Suprapubic skin (tissue), 4 donors: ENCODE data around the gene CYB561. TPM values are rescaled to one million over a fixed set of nuclear protein-coding genes. Genes with fewer than 3 reads are reported as not detected.

Experiments used
- DNase-seq, 2 donors: peaks; one replicate each; pipeline ENCODE4 v3.0.0-alpha.2; 2019; ENCODE audit warnings: low spot score in 2 of 2
- H3K27ac ChIP-seq: fragments of 200-600 bp; sonication (generic); one replicate; pipeline ENCODE4 v1.5.1; 2019
- H3K27me3 ChIP-seq: fragments of 200-600 bp; sonication (generic); one replicate; pipeline ENCODE4 v1.5.1; 2019
- H3K36me3 ChIP-seq: fragments of 200-600 bp; sonication (generic); one replicate; pipeline ENCODE4 v1.5.1; 2019
- H3K4me1 ChIP-seq: fragments of 200-600 bp; sonication (generic); one replicate; pipeline ENCODE4 v1.5.1; 2019
- H3K4me3 ChIP-seq: fragments of 200-600 bp; sonication (generic); one replicate; pipeline ENCODE4 v1.5.1; 2019; ENCODE audit warnings: mild to moderate bottlenecking
- H3K9me3 ChIP-seq: fragments of 200-600 bp; sonication (generic); one replicate; pipeline ENCODE4 v1.5.1; 2019
- EP300 ChIP-seq: sonication (generic); formaldehyde crosslinking; IDR thresholded peaks from one replicate; pipeline ENCODE4 v1.6.1; 2017; ENCODE audit warnings: antibody characterized with exemption
- POLR2A ChIP-seq, 2 donors: fragments of 450-650 bp; IDR thresholded peaks; one replicate each; pipeline ENCODE4 v1.6.1; 2017; ENCODE audit warnings: antibody characterized with exemption in 2 of 2, mild to moderate bottlenecking in 2 of 2, moderate library complexity in 2 of 2
- POLR2AphosphoS5 ChIP-seq, 3 donors: sonication (generic); formaldehyde crosslinking; IDR thresholded peaks; one replicate each; pipeline ENCODE4 v1.6.1; 2017; ENCODE audit warnings: antibody characterized with exemption in 3 of 3
- WGBS: methylation state at CpG from one replicate; pipeline ENCODE4 v1.1.5; 2018; 5-methylcytosine and 5-hydroxymethylcytosine counted together
- total RNA-seq, 4 donors: library from RNA; depleted of rRNA; stranded (reverse); fragments of >200 nt; gene quantifications; one replicate each; pipeline ENCODE4 v1.1.0, GENCODE V29; 2016
- TF ChIP-seq, protein P1 (sequence below), 2 donors: fragments of 200-600 bp in 1 of 2; fragments of 450-650 bp in 1 of 2; sonication (generic) in 1 of 2; IDR thresholded peaks; one replicate each; pipeline ENCODE4 v1.5.1; 2016 to 2019; ENCODE audit warnings: antibody characterized with exemption in 2 of 2, mild to moderate bottlenecking in 1 of 2, moderate library complexity in 1 of 2

Gene CYB561
- total RNA-seq, 4 donors from 2014 or later, result 36.9 to 87.9 (median 56.4) TPM

DNA sequence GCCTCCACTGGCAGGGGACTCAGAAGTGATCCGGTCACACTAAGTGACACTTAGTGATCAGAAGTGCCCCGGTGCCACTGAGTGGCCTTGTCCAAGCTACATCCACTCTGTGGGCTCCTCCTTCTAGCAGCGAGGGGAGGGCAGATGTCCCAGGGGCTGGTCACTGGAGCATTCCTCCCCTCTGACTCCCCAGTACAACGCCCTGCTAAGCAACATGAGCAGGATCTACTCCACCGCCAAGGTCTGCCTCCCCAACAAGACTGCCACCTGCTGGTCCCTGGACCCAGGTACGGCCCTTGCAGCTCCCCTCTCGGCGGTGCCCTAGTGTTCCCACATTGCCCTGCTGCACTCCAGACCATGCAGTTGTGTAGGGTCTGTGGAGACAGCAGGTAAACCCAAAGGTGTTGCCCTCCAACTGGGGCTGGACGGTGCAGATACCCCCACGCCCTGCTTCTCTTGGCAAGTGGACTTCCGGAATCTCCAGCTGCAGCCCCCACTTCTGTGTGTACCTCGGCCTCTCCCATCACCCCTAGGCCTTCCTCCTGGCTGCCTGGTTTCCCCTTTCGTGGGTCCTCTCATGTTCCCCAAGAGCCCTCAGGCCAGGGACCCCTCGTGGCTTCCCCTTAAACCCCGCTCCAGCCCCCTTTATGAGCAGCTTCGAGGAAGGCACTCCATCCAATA, 32.8 kb upstream of the CYB561 start:
- peaks cover 33% of the 10 kb centered on the region for H3K4me1 ChIP-seq
- H3K4me3 ChIP-seq, result no peak overlapping the region
- WGBS, result 70% methylated on average over 11 of the region's 16 CpGs
- peak; percentile 90 to 91 for DNase-seq
- no peak overlapping the region for H3K27ac ChIP-seq
- H3K36me3 ChIP-seq, result no peaks in the 10 kb centered on the region
- TF ChIP-seq EP300 (no peak), POLR2AphosphoS5 (IDR thresholded peaks at IDR 0.05) (peak in 1 of 3 donors; percentile 16), POLR2A (IDR thresholded peaks at IDR 0.05) (no peak)
- TF ChIP-seq, protein P1, sequence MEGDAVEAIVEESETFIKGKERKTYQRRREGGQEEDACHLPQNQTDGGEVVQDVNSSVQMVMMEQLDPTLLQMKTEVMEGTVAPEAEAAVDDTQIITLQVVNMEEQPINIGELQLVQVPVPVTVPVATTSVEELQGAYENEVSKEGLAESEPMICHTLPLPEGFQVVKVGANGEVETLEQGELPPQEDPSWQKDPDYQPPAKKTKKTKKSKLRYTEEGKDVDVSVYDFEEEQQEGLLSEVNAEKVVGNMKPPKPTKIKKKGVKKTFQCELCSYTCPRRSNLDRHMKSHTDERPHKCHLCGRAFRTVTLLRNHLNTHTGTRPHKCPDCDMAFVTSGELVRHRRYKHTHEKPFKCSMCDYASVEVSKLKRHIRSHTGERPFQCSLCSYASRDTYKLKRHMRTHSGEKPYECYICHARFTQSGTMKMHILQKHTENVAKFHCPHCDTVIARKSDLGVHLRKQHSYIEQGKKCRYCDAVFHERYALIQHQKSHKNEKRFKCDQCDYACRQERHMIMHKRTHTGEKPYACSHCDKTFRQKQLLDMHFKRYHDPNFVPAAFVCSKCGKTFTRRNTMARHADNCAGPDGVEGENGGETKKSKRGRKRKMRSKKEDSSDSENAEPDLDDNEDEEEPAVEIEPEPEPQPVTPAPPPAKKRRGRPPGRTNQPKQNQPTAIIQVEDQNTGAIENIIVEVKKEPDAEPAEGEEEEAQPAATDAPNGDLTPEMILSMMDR (IDR thresholded peaks at IDR 0.05), result peak; percentile 51 to 80
- H3K9me3 ChIP-seq, result no peaks in the 10 kb centered on the region
- H3K27me3 ChIP-seq, result peaks cover 22% of the 10 kb centered on the region

DNA sequence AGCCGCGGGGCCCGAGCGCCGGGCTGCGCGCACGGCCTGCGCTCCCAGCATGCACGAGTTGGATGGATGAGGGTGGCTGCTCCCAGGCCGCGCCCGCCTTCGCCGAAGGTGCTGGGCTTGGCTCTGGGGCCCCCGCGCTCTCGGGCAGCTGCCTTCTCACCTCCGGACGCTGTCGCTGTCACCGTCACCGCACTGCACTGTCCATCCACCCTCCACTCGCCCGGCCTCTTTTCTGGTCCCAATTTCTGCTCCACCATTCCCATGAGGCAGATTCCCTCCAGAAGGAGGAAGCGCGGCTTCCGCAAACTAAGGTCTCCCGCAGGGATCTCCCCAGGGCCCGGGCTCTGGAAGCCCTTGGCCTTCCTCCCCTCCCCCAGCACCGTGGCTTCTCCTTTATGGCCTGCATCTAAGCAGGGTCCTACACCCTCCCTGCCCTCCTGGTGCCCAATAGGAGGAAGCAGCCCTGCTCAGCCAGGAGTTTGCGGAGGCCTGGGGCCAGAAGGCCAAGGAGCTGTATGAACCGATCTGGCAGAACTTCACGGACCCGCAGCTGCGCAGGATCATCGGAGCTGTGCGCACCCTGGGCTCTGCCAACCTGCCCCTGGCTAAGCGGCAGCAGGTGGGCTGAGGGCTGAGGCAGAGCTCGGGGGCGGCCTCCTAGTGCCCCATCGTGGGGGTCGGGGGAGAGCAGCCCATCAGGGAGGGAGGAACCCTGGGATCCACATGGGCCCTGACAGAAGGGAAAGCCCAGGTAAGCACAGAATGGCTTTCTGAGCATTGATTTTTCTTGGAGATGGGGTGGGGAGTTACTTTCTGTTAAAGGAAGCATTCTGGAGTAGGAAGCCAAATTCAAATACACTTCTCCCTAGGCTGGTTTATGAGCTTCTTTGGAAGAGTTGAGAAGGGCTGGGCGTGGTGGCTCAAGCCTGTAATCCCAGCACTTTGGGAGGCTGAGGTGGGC, 31.7 kb upstream of the CYB561 start:
- peaks cover 22% of the 10 kb centered on the region for H3K27me3 ChIP-seq
- H3K9me3 ChIP-seq, result no peaks in the 10 kb centered on the region
- 11% methylated on average over 42 of the region's 44 CpGs for WGBS
- TF ChIP-seq POLR2A (IDR thresholded peaks at IDR 0.05) (no peak), EP300 (no peak)
- H3K4me3 ChIP-seq, result peak overlapping the region; percentile 64
- no peaks in the 10 kb centered on the region for H3K36me3 ChIP-seq
- peaks cover 33% of the 10 kb centered on the region for H3K4me1 ChIP-seq
- no peak for DNase-seq
- no peak overlapping the region for H3K27ac ChIP-seq

DNA sequence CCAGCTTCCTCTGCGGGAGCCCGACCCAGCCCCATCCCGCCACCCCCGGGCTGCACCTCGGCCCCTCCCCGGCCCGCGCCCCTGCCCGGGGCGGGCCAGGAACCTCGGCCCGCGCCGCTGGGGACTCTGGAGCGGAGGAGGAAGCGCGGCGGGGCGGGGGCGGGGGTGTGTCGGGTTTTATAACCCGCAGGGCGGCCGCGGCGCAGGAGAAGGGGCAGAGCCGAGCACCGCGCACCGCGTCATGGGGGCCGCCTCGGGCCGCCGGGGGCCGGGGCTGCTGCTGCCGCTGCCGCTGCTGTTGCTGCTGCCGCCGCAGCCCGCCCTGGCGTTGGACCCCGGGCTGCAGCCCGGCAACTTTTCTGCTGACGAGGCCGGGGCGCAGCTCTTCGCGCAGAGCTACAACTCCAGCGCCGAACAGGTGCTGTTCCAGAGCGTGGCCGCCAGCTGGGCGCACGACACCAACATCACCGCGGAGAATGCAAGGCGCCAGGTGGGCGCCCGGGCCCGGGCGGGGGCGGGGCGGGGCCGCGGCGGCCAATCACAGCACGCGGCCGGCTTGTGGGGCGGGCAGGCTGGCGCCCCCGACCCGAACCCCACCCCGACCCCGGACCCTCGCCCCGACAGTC, 30.9 kb upstream of the CYB561 start, which contains the start of gene ACE:
ACE (plus strand) TSS at position 208 of the 626 bp plus-strand sequence; CDS start at position 242, 34 bp downstream.
- TF ChIP-seq POLR2A (IDR thresholded peaks at IDR 0.05), result no peak
- TF ChIP-seq, protein P1 (IDR thresholded peaks at IDR 0.05), result no peak
- H3K9me3 ChIP-seq, result no peaks in the 10 kb centered on the region
- peak within 1 kb of the TSS; percentile 64 for H3K4me3 ChIP-seq
- peaks cover 33% of the 10 kb centered on the region for H3K4me1 ChIP-seq
- H3K27me3 ChIP-seq, result peaks cover 22% of the 10 kb centered on the region
- no peak for DNase-seq
- no peak within 1 kb of the TSS for H3K27ac ChIP-seq
- 10% methylated on average over 2 of the region's 78 CpGs for WGBS
- no peaks in the 10 kb centered on the region for H3K36me3 ChIP-seq

DNA sequence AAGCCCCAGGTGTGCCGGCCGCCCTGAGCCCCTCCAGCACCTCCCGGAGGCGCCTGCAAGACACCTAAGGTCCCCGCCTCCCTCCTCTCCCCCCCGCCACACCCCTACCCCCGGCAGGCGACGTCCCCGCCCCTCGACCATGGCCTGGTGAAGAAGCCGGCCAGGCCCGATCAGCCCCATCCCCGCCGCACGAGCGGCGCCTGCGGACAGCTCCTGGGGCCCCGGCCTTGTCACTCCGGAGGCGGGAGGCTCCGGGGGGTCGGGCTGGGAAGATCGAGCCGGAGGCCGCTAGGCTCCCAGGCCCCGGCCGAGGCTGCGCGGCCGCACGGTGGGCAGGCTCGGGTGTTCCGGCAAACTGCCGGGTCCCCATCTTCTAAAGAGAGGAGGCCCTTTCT, 30.4 kb upstream of the CYB561 start:
- H3K36me3 ChIP-seq, result no peaks in the 10 kb centered on the region
- H3K4me3 ChIP-seq, result peak overlapping the region; percentile 64
- peaks cover 22% of the 10 kb centered on the region for H3K27me3 ChIP-seq
- no peak for TF ChIP-seq POLR2AphosphoS5 (IDR thresholded peaks at IDR 0.05)
- no peak for TF ChIP-seq POLR2A (IDR thresholded peaks at IDR 0.05)
- no peak for TF ChIP-seq EP300
- TF ChIP-seq, protein P1 (IDR thresholded peaks at IDR 0.05), result no peak
- DNase-seq, result no peak
- no peaks in the 10 kb centered on the region for H3K9me3 ChIP-seq
- WGBS, result no CpG with 5 or more reads among the region's 36 CpGs
- H3K27ac ChIP-seq, result no peak overlapping the region
- peaks cover 33% of the 10 kb centered on the region for H3K4me1 ChIP-seq

DNA sequence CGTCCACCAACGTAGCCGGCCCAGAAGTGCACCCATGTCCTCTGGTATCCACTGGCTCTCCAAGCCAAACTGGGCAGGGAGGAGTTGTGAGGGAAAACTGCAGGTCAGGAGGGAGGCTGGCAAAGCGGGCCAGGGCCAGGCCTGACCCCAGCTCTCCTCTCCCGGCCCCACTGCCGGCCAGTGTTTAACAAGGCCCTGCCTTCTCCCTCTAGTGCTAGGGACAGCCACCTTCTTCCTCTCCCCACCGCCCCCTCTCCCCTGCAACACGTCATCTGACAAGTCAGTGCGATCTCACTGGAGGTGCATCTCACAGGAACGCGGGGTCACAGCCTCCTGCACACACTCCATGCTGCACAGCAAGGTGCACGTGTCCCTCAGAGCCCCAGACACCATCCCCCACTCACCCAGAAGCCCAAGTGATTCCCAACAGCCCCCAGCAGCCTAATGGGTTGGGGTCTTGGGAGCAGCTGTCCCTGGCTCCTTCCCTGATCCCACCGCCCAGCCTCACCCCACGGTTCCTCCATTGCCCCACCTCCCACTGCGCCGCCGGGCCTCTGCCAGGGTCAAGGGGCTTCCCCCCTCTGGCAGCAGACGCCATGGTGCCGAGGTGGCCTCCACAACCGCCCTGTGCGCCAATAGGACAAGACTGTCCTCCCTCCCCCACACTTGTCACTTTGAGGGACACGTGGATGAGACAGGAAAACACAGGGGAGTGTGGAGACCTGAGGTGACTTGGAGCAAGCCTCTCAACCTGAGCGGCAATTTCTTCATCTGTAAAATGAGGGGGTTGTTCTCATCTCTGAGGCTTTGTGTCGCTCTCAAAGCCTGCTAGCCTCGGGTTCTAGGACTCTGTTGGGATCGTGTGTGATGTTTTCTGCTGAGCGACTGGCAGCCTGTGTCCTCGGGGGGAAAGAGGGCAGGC, 29.6 kb upstream of the CYB561 start:
- Histone ChIP-seq H3K27ac (no peak overlapping the region), H3K36me3 (no peaks in the 10 kb centered on the region), H3K4me1 (peaks cover 33% of the 10 kb centered on the region), H3K9me3 (no peaks in the 10 kb centered on the region), H3K27me3 (peaks cover 22% of the 10 kb centered on the region), H3K4me3 (peak overlapping the region; percentile 64)
- DNase-seq, result no peak
- 84% methylated on average over 20 of the region's 28 CpGs for WGBS
- TF ChIP-seq POLR2AphosphoS5 (IDR thresholded peaks at IDR 0.05) (no peak), EP300 (no peak)
